Measurements from ENCODE around the gene ALDH16A1. TPM values are rescaled to one million over a fixed set of nuclear protein-coding genes. Genes with fewer than 3 reads are reported as not detected.

The ALDH16A1 gene
- total and polyA plus RNA-seq, 10 of the 15 experiments (the other 5 are each of a cell fraction or from before 2014, with no cell fraction given) = 1.7 to 49.3 (median 18.1) TPM

DNA sequence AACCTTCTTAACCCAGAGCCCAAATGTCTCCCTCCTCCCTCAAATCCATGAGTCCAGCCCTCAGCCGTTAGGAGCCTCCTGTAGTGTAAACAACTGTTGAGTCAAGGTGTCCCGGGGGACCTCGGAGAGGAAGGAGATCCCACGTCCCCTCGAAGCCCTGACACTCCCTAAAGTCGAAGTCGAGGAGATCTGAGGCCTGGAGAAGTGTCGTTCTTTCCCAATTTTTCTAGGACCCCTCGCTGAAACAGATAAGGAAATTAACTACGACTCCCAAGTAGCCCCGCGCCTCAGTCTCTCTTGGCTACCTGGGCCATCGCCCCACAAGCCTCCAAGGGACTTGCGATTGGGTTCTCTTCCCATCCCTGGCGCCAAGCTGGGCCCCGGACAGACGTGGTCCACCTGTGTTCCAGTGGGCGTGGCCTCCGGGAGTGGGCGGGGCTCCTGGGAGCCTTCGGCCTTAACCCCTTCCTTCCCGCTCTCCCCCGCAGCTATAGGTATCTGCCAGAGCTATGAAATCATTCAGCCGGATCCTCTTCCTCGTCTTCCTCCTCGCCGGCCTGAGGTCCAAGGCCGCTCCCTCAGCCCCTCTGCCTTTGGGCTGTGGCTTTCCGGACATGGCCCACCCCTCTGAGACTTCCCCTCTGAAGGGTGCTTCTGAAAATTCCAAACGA, 27.0 kb upstream of the ALDH16A1 start:
- no peaks in the 10 kb centered on the region for H3K36me3 ChIP-seq (ENCODE audit: control insufficient read depth in 2 of 2, insufficient read depth in 2 of 2, low read length in 1 of 2)
- no peaks in the 10 kb centered on the region for H4K20me1 ChIP-seq (ENCODE audit: control insufficient read depth, insufficient read depth)
- intact Hi-C loops (cut with micrococcal nuclease; ENCODE audit: unreplicated experiment) (no loop called here), in situ Hi-C loops (cut with MboI) (no loop called here)
- no peak overlapping the region for H3K4me2 ChIP-seq (ENCODE audit: control insufficient read depth, insufficient read depth)
- RAD21 ChIA-PET (ENCODE audit: unreplicated experiment) = no interaction called here
- TF ChIP-seq, protein P1, sequence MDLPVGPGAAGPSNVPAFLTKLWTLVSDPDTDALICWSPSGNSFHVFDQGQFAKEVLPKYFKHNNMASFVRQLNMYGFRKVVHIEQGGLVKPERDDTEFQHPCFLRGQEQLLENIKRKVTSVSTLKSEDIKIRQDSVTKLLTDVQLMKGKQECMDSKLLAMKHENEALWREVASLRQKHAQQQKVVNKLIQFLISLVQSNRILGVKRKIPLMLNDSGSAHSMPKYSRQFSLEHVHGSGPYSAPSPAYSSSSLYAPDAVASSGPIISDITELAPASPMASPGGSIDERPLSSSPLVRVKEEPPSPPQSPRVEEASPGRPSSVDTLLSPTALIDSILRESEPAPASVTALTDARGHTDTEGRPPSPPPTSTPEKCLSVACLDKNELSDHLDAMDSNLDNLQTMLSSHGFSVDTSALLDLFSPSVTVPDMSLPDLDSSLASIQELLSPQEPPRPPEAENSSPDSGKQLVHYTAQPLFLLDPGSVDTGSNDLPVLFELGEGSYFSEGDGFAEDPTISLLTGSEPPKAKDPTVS (IDR thresholded peaks at IDR 0.05; ENCODE audit: low read depth, low read length) = no peak
- TF ChIP-seq ZNF207 (IDR thresholded peaks at IDR 0.05; ENCODE audit: borderline replicate concordance) (no peak), KAT2A (conservative IDR thresholded peaks at IDR 0.05; ENCODE audit: control insufficient read depth, low read depth, low read length) (no peak), ZSCAN29 (IDR thresholded peaks at IDR 0.05) (no peak), ZNF274 (IDR thresholded peaks at IDR 0.05; ENCODE audit: insufficient read depth, insufficient read length) (no peak), WRNIP1 (IDR thresholded peaks at IDR 0.05; ENCODE audit: borderline replicate concordance, low read depth, low read length) (no peak), ZZZ3 (IDR thresholded peaks at IDR 0.05; ENCODE audit: control insufficient read depth, insufficient read length, low read depth) (no peak)
- H3K27ac ChIP-seq (ENCODE audit: control insufficient read depth, insufficient read depth) = no peak overlapping the region
- no peaks in the 10 kb centered on the region for H3K79me2 ChIP-seq (ENCODE audit: control insufficient read depth, insufficient read depth, low read length)
- H3K27me3 ChIP-seq (replicated peaks in 1 of 2; ENCODE audit: control insufficient read depth in 2 of 2, insufficient read depth in 2 of 2, low read length in 1 of 2) = peaks cover 21 to 39% of the 10 kb centered on the region in 2 experiments
- SMC1A ChIA-PET (ENCODE audit: uncharacterized antibody, unreplicated experiment) = interaction anchor here (0.5 to 2.1 kb wide), 6 partner anchors 11 to 120 kb away, joined by 3 to 7 read pairs (median 3); no protein-coding TSS in a partner anchor
- CTCF ChIA-PET = interaction anchor here (1.1 to 3.3 kb wide), 5 partner anchors 9 to 35 kb away, joined by 3 to 17 read pairs (median 4); no protein-coding TSS in a partner anchor
- peaks cover 4% of the 10 kb centered on the region for H3K4me1 ChIP-seq (ENCODE audit: control insufficient read depth, insufficient read depth, low read length)
- no peak for FAIRE-seq
- no peak overlapping the region for H2AFZ ChIP-seq (ENCODE audit: control insufficient read depth, low read depth, low read length)
- DNase-seq (ENCODE audit: low read depth, low spot score) = no peak
- H3K9ac ChIP-seq (ENCODE audit: control insufficient read depth, insufficient read depth, low read length) = no peak overlapping the region
- H3K4me3 ChIP-seq = no peak overlapping the region
- POLR2A ChIA-PET = interaction anchor here (0.5 kb wide), 1 partner anchor 44 kb away, joined by 6 read pairs; no protein-coding TSS in a partner anchor
- H3K9me3 ChIP-seq (replicated peaks; ENCODE audit: control insufficient read depth, insufficient read depth, low read length) = no peaks in the 10 kb centered on the region
- no peak for ATAC-seq
- BruUV-seq (replicated peaks) = no TSS peak
- 5% methylated on average over 27 of the region's 30 CpGs for WGBS (ENCODE audit: insufficient coverage, insufficient replicate concordance, low lambda C conversion rate, missing lambda C conversion rate)

All from GM12878 (cell line).